PC-9 (cell line): Measurements from ENCODE around the gene DCTN1. TPM values are rescaled to one million over a fixed set of nuclear protein-coding genes. Genes with fewer than 3 reads are reported as not detected.

Experiments used
- BruUV-seq: library from RNA; stranded (reverse); fragments of 400-500 nt; replicated peaks from 2 replicates; lab custom pipeline; 2021; lab: Mats Ljungman, UMichigan
- CTCF ChIA-PET: fragments of 300-600 bp; sonication (Branson Sonifier 250); formaldehyde crosslinking; loops from one replicate; lab custom pipeline; 2022; ENCODE audit warnings: antibody characterized with exemption; lab: Charles Lee
- POLR2A ChIA-PET: fragments of 300-600 bp; sonication (Branson Sonifier 250); formaldehyde crosslinking; loops from one replicate; lab custom pipeline; 2022; ENCODE audit warnings: antibody characterized with exemption; ENCODE audit not compliant: unreplicated experiment; lab: Charles Lee
- DNase-seq, 2 experiments: peaks; one replicate each; pipeline versions ENCODE4 v3.0.0 to v3.0.0-alpha.2; 2015 to 2022; ENCODE audit warnings: mixed read lengths in 1 of 2
- H2AFZ ChIP-seq: fragments of 200-600 bp; sonication (generic); 2 replicates; pipeline ENCODE4 v1.8.1; 2017; ENCODE audit warnings: antibody characterized with exemption
- H3F3A ChIP-seq: fragments of 200-600 bp; sonication (generic); 2 replicates; pipeline ENCODE4 v1.8.1; 2017; ENCODE audit warnings: antibody characterized with exemption, mild to moderate bottlenecking, low read depth; ENCODE audit not compliant: insufficient read depth
- H3K27ac ChIP-seq: fragments of 200-600 bp; sonication (generic); 2 replicates; pipeline ENCODE4 v1.6.1; 2016; ENCODE audit warnings: mixed run types
- H3K27me3 ChIP-seq: fragments of 200-600 bp; sonication (generic); 2 replicates; pipeline ENCODE4 v1.6.1; 2016; ENCODE audit warnings: low read depth, mixed run types; ENCODE audit not compliant: insufficient read depth
- H3K36me3 ChIP-seq: fragments of 200-600 bp; sonication (generic); 2 replicates; pipeline ENCODE4 v1.6.1; 2016; ENCODE audit warnings: low read depth, mixed run types
- H3K4me1 ChIP-seq: fragments of 200-600 bp; sonication (generic); replicated peaks from 2 replicates; pipeline ENCODE4 v1.6.1; 2016; ENCODE audit warnings: mixed run types; ENCODE audit not compliant: insufficient read depth
- H3K4me2 ChIP-seq: fragments of 200-600 bp; sonication (generic); 2 replicates; pipeline ENCODE4 v1.6.1; 2017; ENCODE audit warnings: mixed run types
- H3K4me3 ChIP-seq: fragments of 200-600 bp; sonication (generic); 2 replicates; pipeline ENCODE4 v1.6.1; 2016; ENCODE audit warnings: mixed run types
- H3K79me2 ChIP-seq: fragments of 200-600 bp; sonication (generic); 2 replicates; pipeline ENCODE4 v1.6.1; 2017; ENCODE audit warnings: low read depth, mixed run types
- H3K9me2 ChIP-seq: fragments of 200-600 bp; sonication (generic); 2 replicates; pipeline ENCODE4 v1.8.1; 2017; ENCODE audit warnings: mild to moderate bottlenecking; ENCODE audit not compliant: insufficient read depth
- H3K9me3 ChIP-seq: fragments of 200-600 bp; sonication (generic); 2 replicates; pipeline ENCODE4 v1.8.1; 2016; ENCODE audit warnings: low read depth; ENCODE audit not compliant: insufficient read depth
- H4K20me1 ChIP-seq: fragments of 200-600 bp; sonication (generic); 2 replicates; pipeline ENCODE4 v1.8.1; 2017; ENCODE audit not compliant: insufficient read depth
- CTCF ChIP-seq: fragments of 200-600 bp; sonication (generic); conservative IDR thresholded peaks from 2 replicates; pipeline ENCODE4 v1.6.1; 2017; ENCODE audit warnings: mixed run types, antibody characterized with exemption, mild to moderate bottlenecking, moderate library complexity
- EZH2 ChIP-seq: fragments of 200-600 bp; sonication (generic); IDR thresholded peaks from 2 replicates; pipeline ENCODE4 v1.8.0; 2017; ENCODE audit warnings: antibody characterized with exemption, low read depth
- intact Hi-C: fragments of 100-400 bp; cut with micrococcal nuclease; formaldehyde crosslinking; loops from one replicate; pipeline ENCODE4 v1.10.0; 2022; ENCODE audit not compliant: unreplicated experiment
- total RNA-seq: library from RNA; stranded (reverse); gene quantifications from 2 replicates; pipeline ENCODE4 v1.2.3, GENCODE V29; 2021

DCTN1 gene
- total RNA-seq, 1 experiment from 2014 or later: 130 TPM

- Histone ChIP-seq H3K4me1 (peaks cover 19% of the 10 kb centered on the region), H2AFZ (peak overlapping the region; percentile 92), H3K27ac (no peak overlapping the region), H3K9me2 (no peaks in the 10 kb centered on the region), H3F3A (no peaks in the 10 kb centered on the region), H3K27me3 (no peaks in the 10 kb centered on the region), H3K4me3 (peak overlapping the region; percentile 90), H3K79me2 (peaks cover 45% of the 10 kb centered on the region), H4K20me1 (peaks cover 12% of the 10 kb centered on the region), H3K36me3 (no peaks in the 10 kb centered on the region), H3K4me2 (peak overlapping the region; percentile 98), H3K9me3 (no peaks in the 10 kb centered on the region)
- no peak for DNase-seq
- ChIA-PET POLR2A (interaction anchor here (0.6 to 0.7 kb wide), 2 partner anchors 56 to 654 kb away, joined by 3 to 4 read pairs; partner anchors contain the start of gene TPRKB), CTCF (interaction anchor here (0.6 kb wide), 1 partner anchor 368 kb away, joined by 3 read pairs; no protein-coding TSS in a partner anchor)
- TF ChIP-seq EZH2 (no peak), CTCF (no peak)
- intact Hi-C loops: no loop called here
- no TSS peak for BruUV-seq
Observed at GRCh38 chr2:74391209-74391579, 11.1 kb upstream of the DCTN1 start.

DNA sequence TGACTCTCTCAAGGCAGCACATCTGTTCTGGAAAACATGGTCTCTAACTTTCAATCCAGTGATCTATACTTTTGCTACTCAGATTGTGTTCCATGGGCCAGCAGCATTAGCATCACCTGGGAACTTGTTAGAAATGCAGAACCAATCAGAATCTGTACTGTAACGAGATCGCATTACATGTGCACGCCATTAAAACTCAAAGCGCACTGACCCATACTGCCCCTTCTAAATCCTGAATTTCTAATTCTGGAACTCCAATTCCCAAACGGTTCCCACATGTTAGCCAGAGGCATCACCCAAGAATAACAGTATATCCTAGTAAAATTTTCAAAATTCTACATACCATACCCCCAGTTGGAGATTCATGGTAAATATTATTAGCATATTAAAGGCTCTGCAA, 10.5 kb upstream of the DCTN1 start:
- POLR2A ChIA-PET: interaction anchor here (0.6 kb wide), 1 partner anchor 654 kb away, joined by 3 read pairs; the partner anchor contains the start of gene TPRKB
- H3K27me3 ChIP-seq: no peaks in the 10 kb centered on the region
- H3K9me3 ChIP-seq: no peaks in the 10 kb centered on the region
- no peak for DNase-seq
- H3K9me2 ChIP-seq: no peaks in the 10 kb centered on the region
- peak overlapping the region; percentile 98 for H3K4me2 ChIP-seq
- TF ChIP-seq EZH2 (no peak), CTCF (no peak)
- H3K79me2 ChIP-seq: peaks cover 45% of the 10 kb centered on the region
- H4K20me1 ChIP-seq: peaks cover 12% of the 10 kb centered on the region
- no peak overlapping the region for H3K27ac ChIP-seq
- BruUV-seq: TSS peak; percentile 43
- no peak overlapping the region for H2AFZ ChIP-seq
- no peaks in the 10 kb centered on the region for H3K36me3 ChIP-seq
- H3F3A ChIP-seq: no peaks in the 10 kb centered on the region
- peaks cover 19% of the 10 kb centered on the region for H3K4me1 ChIP-seq
- CTCF ChIA-PET: no interaction called here
- intact Hi-C loops: no loop called here
- H3K4me3 ChIP-seq: peak overlapping the region; percentile 90

- H3K27me3 ChIP-seq: no peaks in the 10 kb centered on the region
- ChIA-PET POLR2A (no interaction called here), CTCF (no interaction called here)
- H3K4me2 ChIP-seq: no peak overlapping the region
- no peak overlapping the region for H3K27ac ChIP-seq
- no peak for TF ChIP-seq EZH2
- TF ChIP-seq CTCF: no peak
- 0 out of 2 replicates have a peak, but pooled peaks cover 7% of the 10 kb centered on the region for H3K36me3 ChIP-seq
- no peak overlapping the region for H3K4me3 ChIP-seq
- H4K20me1 ChIP-seq: peaks cover 16% of the 10 kb centered on the region
- intact Hi-C loops: no loop called here
- no TSS peak for BruUV-seq
- no peak for DNase-seq
- H3K4me1 ChIP-seq: peaks cover 16% of the 10 kb centered on the region
- no peaks in the 10 kb centered on the region for H3F3A ChIP-seq
- peaks cover 52% of the 10 kb centered on the region for H3K79me2 ChIP-seq
- H3K9me2 ChIP-seq: no peaks in the 10 kb centered on the region
- no peak overlapping the region for H2AFZ ChIP-seq
- no peaks in the 10 kb centered on the region for H3K9me3 ChIP-seq
Observed at GRCh38 chr2:74387346-74387745, 7.2 kb upstream of the DCTN1 start.
